HepG2 (cell line): Measurements from ENCODE around the gene PAFAH1B2. TPM values are rescaled to one million over a fixed set of nuclear protein-coding genes. Genes with fewer than 3 reads are reported as not detected.
A peak's percentile ranks its signal among the peaks of the same experiment; 100 is the strongest.

ENCODE experiments used
- ARHGAP35 ChIP-seq: sonication (generic); formaldehyde crosslinking; IDR thresholded peaks from 2 replicates; pipeline ENCODE4 v1.9.0; 2022; ENCODE audit warnings: mild to moderate bottlenecking, inconsistent platforms, moderate library complexity, missing genetic modification reagents, borderline replicate concordance
- ASH2L ChIP-seq: fragments of 300-600, 200-600 bp; sonication (generic); IDR thresholded peaks from 2 replicates; pipeline ENCODE4 v1.7.0; 2017; ENCODE audit warnings: low read depth, mild to moderate bottlenecking, moderate library complexity, mixed read lengths, low read length; ENCODE audit not compliant: insufficient read length
- ATF7 ChIP-seq, 2 experiments: fragments of 450-650 bp in 1 of 2; sonication (generic) in 1 of 2; formaldehyde crosslinking in 1 of 2; IDR thresholded peaks; 2 replicates each; pipeline versions ENCODE4 v1.4.0 to v1.6.1; 2016 to 2020; ENCODE audit warnings: antibody characterized with exemption in 1 of 2, mild to moderate bottlenecking in 1 of 2, missing genetic modification reagents in 1 of 2
- BCLAF1 ChIP-seq: fragments of 450-650 bp; IDR thresholded peaks from 2 replicates; pipeline ENCODE4 v1.6.1; 2017; ENCODE audit warnings: mild to moderate bottlenecking
- DNMT1 ChIP-seq: sonication (generic); formaldehyde crosslinking; IDR thresholded peaks from 2 replicates; pipeline ENCODE4 v1.5.1; 2020; ENCODE audit warnings: mild to moderate bottlenecking, missing genetic modification reagents
- FOXJ3 ChIP-seq: sonication (generic); formaldehyde crosslinking; IDR thresholded peaks from 2 replicates; pipeline ENCODE4 v1.4.0; 2020; ENCODE audit warnings: missing genetic modification reagents, mild to moderate bottlenecking, borderline replicate concordance
- HDAC1 ChIP-seq: sonication (generic); formaldehyde crosslinking; IDR thresholded peaks from 2 replicates; pipeline ENCODE4 v1.5.1; 2020; ENCODE audit warnings: mild to moderate bottlenecking, missing genetic modification reagents
- HDAC2 ChIP-seq: sonication (generic); formaldehyde crosslinking; IDR thresholded peaks from 2 replicates; pipeline ENCODE4 v1.4.0; 2020; ENCODE audit warnings: missing genetic modification reagents
- ISL2 ChIP-seq: sonication (generic); formaldehyde crosslinking; IDR thresholded peaks from 2 replicates; pipeline ENCODE4 v1.5.0; 2020; ENCODE audit warnings: missing genetic modification reagents
- POGZ ChIP-seq: sonication (generic); formaldehyde crosslinking; IDR thresholded peaks from 2 replicates; pipeline ENCODE4 v1.4.0; 2020; ENCODE audit warnings: mild to moderate bottlenecking, missing genetic modification reagents
- RELA ChIP-seq: sonication (generic); formaldehyde crosslinking; IDR thresholded peaks from 2 replicates; pipeline ENCODE4 v1.4.0; 2020; ENCODE audit warnings: missing genetic modification reagents
- SALL2 ChIP-seq: sonication (generic); formaldehyde crosslinking; IDR thresholded peaks from 2 replicates; pipeline ENCODE4 v1.8.1; 2023; ENCODE audit warnings: mild to moderate bottlenecking, missing genetic modification reagents, inconsistent platforms
- SNAI1 ChIP-seq: sonication (generic); formaldehyde crosslinking; IDR thresholded peaks from 2 replicates; pipeline ENCODE4 v1.5.0; 2020; ENCODE audit warnings: mild to moderate bottlenecking, missing genetic modification reagents, borderline replicate concordance
- SNRNP70 ChIP-seq: fragments of 200-400 bp; formaldehyde crosslinking; IDR thresholded peaks from 2 replicates; pipeline ENCODE4 v1.6.1; 2017; ENCODE audit warnings: mild to moderate bottlenecking, low read depth, low read length, moderate library complexity
- TBX3 ChIP-seq: fragments of 450-650 bp; IDR thresholded peaks from 2 replicates; pipeline ENCODE4 v1.6.1; 2017; ENCODE audit warnings: antibody characterized with exemption, mild to moderate bottlenecking, inconsistent platforms, borderline replicate concordance
- TIGD3 ChIP-seq: sonication (generic); formaldehyde crosslinking; IDR thresholded peaks from 2 replicates; pipeline ENCODE4 v1.5.1; 2020; ENCODE audit warnings: mild to moderate bottlenecking, missing genetic modification reagents, borderline replicate concordance
- ZBTB14 ChIP-seq: sonication (generic); formaldehyde crosslinking; IDR thresholded peaks from 2 replicates; pipeline ENCODE4 v1.4.0; 2020; ENCODE audit warnings: missing genetic modification reagents
- ZHX1 ChIP-seq: sonication (generic); formaldehyde crosslinking; IDR thresholded peaks from 2 replicates; pipeline ENCODE4 v1.8.1; 2022; ENCODE audit warnings: low read depth, mild to moderate bottlenecking, missing genetic modification reagents
- ZNF382 ChIP-seq: sonication (generic); formaldehyde crosslinking; IDR thresholded peaks from 2 replicates; pipeline ENCODE4 v1.5.0; 2020; ENCODE audit warnings: missing genetic modification reagents, mild to moderate bottlenecking, borderline replicate concordance
- ZNF784 ChIP-seq: sonication (generic); formaldehyde crosslinking; IDR thresholded peaks from 2 replicates; pipeline ENCODE4 v1.5.1; 2020; ENCODE audit warnings: missing genetic modification reagents, mild to moderate bottlenecking, borderline replicate concordance
- polyA plus RNA-seq, 8 experiments: library from polyadenylated mRNA; depleted of rRNA in 3 of 8; stranded (reverse) in 7 of 8; unstranded in 1 of 8; fragments of >200 nt; fragmentation: Illumina TruSeq in 4 of 8; extraction: Trizol in 4 of 8; gene quantifications; 2 replicates each; pipeline versions ENCODE4 v1.2.1 to v1.2.3, GENCODE V29; 2011 to 2016; ENCODE audit warnings: low read depth in 4 of 8, missing spikeins in 1 of 8, mixed read lengths in 1 of 8; ENCODE audit not compliant: insufficient read depth in 1 of 8
- total RNA-seq, 5 experiments: library from RNA; depleted of rRNA; stranded (reverse); fragments of >200 nt; fragmentation: Illumina TruSeq; extraction: Trizol; gene quantifications; 2 replicates each; pipeline ENCODE4 v1.2.3, GENCODE V29; 2016; ENCODE audit warnings: low read depth in 1 of 5

The PAFAH1B2 gene
- total and polyA plus RNA-seq, 2 of the 13 experiments (the other 11 are each of a cell fraction or from before 2014, with no cell fraction given), result 28.8 to 104 TPM

GRCh38 chr11:117143871-117144476 lies at the start of gene PAFAH1B2 (continued):
- peak; percentile 66; the same call in 1 of the 2 replicates for TF ChIP-seq SNAI1
- no peak for TF ChIP-seq BCLAF1
- TF ChIP-seq ARHGAP35 (CRISPR knock-in tag), result peak; percentile 91
- peak; percentile 68; the same call in 1 of the 2 replicates for TF ChIP-seq ISL2
- no peak for TF ChIP-seq FOXJ3 (CRISPR knock-in tag)
- TF ChIP-seq ZHX1 (CRISPR knock-in tag), result peak; percentile 92
- TF ChIP-seq TIGD3 (CRISPR knock-in tag), result peak; percentile 82; the same call in 1 of the 2 replicates
- peak; percentile 80 for TF ChIP-seq POGZ (CRISPR knock-in tag)
- TF ChIP-seq ZNF784, result no peak
- 0 out of 2 replicates have a peak, but pooled peaks have one; percentile 43 for TF ChIP-seq SALL2 (CRISPR knock-in tag)
- TF ChIP-seq HDAC1 (CRISPR knock-in tag), result peak; percentile 92
- TF ChIP-seq ZBTB14 (CRISPR knock-in tag), result peak; percentile 81
- peak; percentile 83 for TF ChIP-seq ASH2L
- peak; percentile 83 for TF ChIP-seq HDAC2
- no peak for TF ChIP-seq ZNF382
- 0 out of 2 replicates have a peak, but pooled peaks have one; percentile 29 for TF ChIP-seq TBX3
- no peak for TF ChIP-seq ATF7 (IDR thresholded peaks at IDR 0.05)
- peak; percentile 70; the same call in 1 of the 2 replicates for TF ChIP-seq ATF7 (CRISPR knock-in tag; IDR thresholded peaks at IDR 0.05)
- TF ChIP-seq SNRNP70, result no peak
- no peak for TF ChIP-seq RELA
- no peak for TF ChIP-seq DNMT1 (CRISPR knock-in tag)
